ENCODE measurements around the gene MICAL2. TPM values are rescaled to one million over a fixed set of nuclear protein-coding genes. Genes with fewer than 3 reads are reported as not detected.
A peak's percentile ranks its signal among the peaks of the same experiment; 100 is the strongest.

MICAL2 gene
- total RNA-seq, 1 donor from 2014 or later = 197 TPM

- ATAC-seq (peak; percentile 50), DNase-seq (no peak)
- intact Hi-C loops (cut with DNase I) = no loop called here
- Histone ChIP-seq H3K27ac (peak overlapping the region; percentile 30), H3K27me3 (no peaks in the 10 kb centered on the region), H3K4me3 (no peak overlapping the region), H3K36me3 (no peaks in the 10 kb centered on the region), H3K9me3 (no peaks in the 10 kb centered on the region), H3K4me1 (peaks cover 24% of the 10 kb centered on the region)
- TF ChIP-seq CTCF (IDR thresholded peaks at IDR 0.05) = no peak
Observed at GRCh38 chr11:12103411-12104225, 6.8 kb upstream of the MICAL2 start.

- H3K4me3 ChIP-seq = no peak overlapping the region
Observed at GRCh38 chr11:12105471-12105870, 4.9 kb upstream of the MICAL2 start.

GRCh38 chr11:12106101-12106500 lies 4.3 kb upstream of the MICAL2 start:
- H3K27me3 ChIP-seq = no peaks in the 10 kb centered on the region
- no peak overlapping the region for H3K27ac ChIP-seq
- H3K9me3 ChIP-seq = no peaks in the 10 kb centered on the region
- H3K4me1 ChIP-seq = peaks cover 26% of the 10 kb centered on the region
- DNase-seq (no peak), ATAC-seq (no peak)
- no peak for TF ChIP-seq CTCF (IDR thresholded peaks at IDR 0.05)
- intact Hi-C loops (cut with DNase I) = no loop called here
- H3K36me3 ChIP-seq = no peaks in the 10 kb centered on the region
- H3K4me3 ChIP-seq = no peak overlapping the region

More at GRCh38 chr11:12105471-12105870, 4.9 kb upstream of the MICAL2 start:
- ATAC-seq = no peak
- Histone ChIP-seq H3K4me1 (peaks cover 32% of the 10 kb centered on the region), H3K9me3 (no peaks in the 10 kb centered on the region), H3K36me3 (no peaks in the 10 kb centered on the region), H3K27me3 (no peaks in the 10 kb centered on the region), H3K27ac (no peak overlapping the region)
- intact Hi-C loops (cut with DNase I) = no loop called here
- DNase-seq = no peak
- TF ChIP-seq CTCF (IDR thresholded peaks at IDR 0.05) = no peak

GRCh38 chr11:12106501-12106900 lies 3.9 kb upstream of the MICAL2 start:
- intact Hi-C loops (cut with DNase I) = no loop called here

GRCh38 chr11:12108875-12109453 lies 1.4 kb upstream of the MICAL2 start:
- no peak overlapping the region for H3K4me3 ChIP-seq
- no peak overlapping the region for H3K27ac ChIP-seq
- intact Hi-C loops (cut with DNase I) = no loop called here
- DNase-seq (no peak), ATAC-seq (no peak)
- H3K36me3 ChIP-seq = no peaks in the 10 kb centered on the region
- H3K4me1 ChIP-seq = peaks cover 22% of the 10 kb centered on the region
- TF ChIP-seq CTCF (IDR thresholded peaks at IDR 0.05) = no peak
- no peaks in the 10 kb centered on the region for H3K9me3 ChIP-seq
- H3K27me3 ChIP-seq = no peaks in the 10 kb centered on the region

More at GRCh38 chr11:12106501-12106900, 3.9 kb upstream of the MICAL2 start:
- DNase-seq = no peak
- no peaks in the 10 kb centered on the region for H3K27me3 ChIP-seq
- H3K9me3 ChIP-seq = no peaks in the 10 kb centered on the region
- H3K4me1 ChIP-seq = peaks cover 22% of the 10 kb centered on the region
- H3K36me3 ChIP-seq = no peaks in the 10 kb centered on the region
- ATAC-seq = no peak
- no peak for TF ChIP-seq CTCF (IDR thresholded peaks at IDR 0.05)
- H3K4me3 ChIP-seq = no peak overlapping the region
- H3K27ac ChIP-seq = no peak overlapping the region

Measured in upper lobe of right lung (tissue), 1 donor.